HCT116 (cell line): Measurements from ENCODE around the gene BCR. TPM values are rescaled to one million over a fixed set of nuclear protein-coding genes. Genes with fewer than 3 reads are reported as not detected.

ENCODE experiments used
- ATAC-seq: fragments of 200-7000 bp; cut with Tn5 transposase; 2 replicates; pipeline ENCODE4 v1.9.1; 2020; ENCODE audit warnings: mild to moderate bottlenecking, moderate library complexity
- BruUV-seq: library from RNA; stranded (reverse); fragments of 400-500 nt; replicated peaks from 2 replicates; lab custom pipeline; 2021; lab: Mats Ljungman, UMichigan
- CTCF ChIA-PET: fragments of 300-600 bp; sonication (Branson Sonifier 250); formaldehyde crosslinking; loops from one replicate; lab custom pipeline; 2021; ENCODE audit warnings: antibody characterized with exemption; lab: Charles Lee
- POLR2A ChIA-PET: fragments of 300-600, 350-600 bp; sonication (Branson Sonifier 250); formaldehyde crosslinking; loops from one replicate; lab custom pipeline; 2021; ENCODE audit warnings: antibody characterized with exemption; lab: Charles Lee
- RAD21 ChIA-PET, 2 experiments: fragments of 300-600 bp; sonication (Branson Sonifier 250); formaldehyde crosslinking; loops; one replicate each; lab custom pipeline; 2023; ENCODE audit warnings: low total read pairs in 2 of 2; ENCODE audit not compliant: uncharacterized antibody in 2 of 2, unreplicated experiment in 2 of 2, low non-redundant PET in 1 of 2; lab: Charles Lee
- DNase-seq: peaks from one replicate; pipeline ENCODE4 v3.0.0-alpha.2; 2010; ENCODE audit warnings: low read depth, low spot score
- H2AFZ ChIP-seq: fragments of 200-600 bp; shearing (Covaris generic), sonication (generic); 2 replicates; pipeline ENCODE4 v1.6.1; 2017; ENCODE audit warnings: low read depth, mixed run types, mixed read lengths, antibody characterized with exemption, low read length; ENCODE audit not compliant: poor library complexity, severe bottlenecking
- H3K27ac ChIP-seq: 2 replicates; pipeline ENCODE4 v1.5.1; 2012; ENCODE audit warnings: low read depth, low read length
- H3K27me3 ChIP-seq: fragments of 200-600 bp; sonication (generic); 2 replicates; pipeline ENCODE4 v1.6.1; 2016; ENCODE audit warnings: mixed run types, low read length, mixed read lengths; ENCODE audit not compliant: insufficient read depth
- H3K36me3 ChIP-seq, 2 experiments: fragments of 200-500 bp in 1 of 2; fragments of 200-600 bp in 1 of 2; sonication (Bioruptor generic) in 1 of 2; sonication (generic) in 1 of 2; 2 replicates each; pipeline versions ENCODE4 v1.5.1 to v1.6.1; 2014 to 2016; ENCODE audit warnings: low read length in 2 of 2, inconsistent platforms in 1 of 2, mixed read lengths in 1 of 2, mixed run types in 1 of 2; ENCODE audit not compliant: insufficient read depth in 2 of 2, control insufficient read depth in 1 of 2
- H3K4me1 ChIP-seq, 2 experiments: fragments of 200-600 bp in 1 of 2; sonication (generic) in 1 of 2; 2 replicates each; pipeline versions ENCODE4 v1.5.1 to v1.6.1; 2012 to 2017; ENCODE audit warnings: low read length in 2 of 2, inconsistent platforms in 1 of 2, mild to moderate bottlenecking in 1 of 2, mixed read lengths in 1 of 2, mixed run types in 1 of 2, moderate library complexity in 1 of 2; ENCODE audit not compliant: insufficient read depth in 2 of 2, control insufficient read depth in 1 of 2
- H3K4me2 ChIP-seq: fragments of 200-600 bp; sonication (generic); 2 replicates; pipeline ENCODE4 v1.6.1; 2017; ENCODE audit warnings: mixed run types, low read length, mixed read lengths
- H3K4me3 ChIP-seq, 2 experiments: fragments of 200-600 bp in 1 of 2; sonication (generic) in 1 of 2; replicated peaks in 1 of 2; 2 replicates each; pipeline ENCODE4 v1.5.1; 2011 to 2016; ENCODE audit warnings: low read length in 2 of 2, control low read depth in 1 of 2, low read depth in 1 of 2, mild to moderate bottlenecking in 1 of 2, mixed read lengths in 1 of 2, mixed run types in 1 of 2
- H3K79me2 ChIP-seq: fragments of 200-600 bp; sonication (generic); 2 replicates; pipeline ENCODE4 v1.6.1; 2017; ENCODE audit warnings: mild to moderate bottlenecking, mixed run types, low read length, moderate library complexity, mixed read lengths; ENCODE audit not compliant: insufficient read depth
- H3K9ac ChIP-seq: fragments of 200-600 bp; sonication (generic); 2 replicates; pipeline ENCODE4 v1.6.1; 2016; ENCODE audit warnings: low read length, mixed read lengths
- H3K9me2 ChIP-seq: fragments of 200-600 bp; sonication (generic), shearing (Covaris generic); 2 replicates; pipeline ENCODE4 v1.6.1; 2017; ENCODE audit warnings: mixed run types, mild to moderate bottlenecking, moderate library complexity; ENCODE audit not compliant: insufficient read depth
- H3K9me3 ChIP-seq, 2 experiments: fragments of 200-500 bp in 1 of 2; fragments of 200-600 bp in 1 of 2; sonication (Bioruptor generic) in 1 of 2; sonication (generic) in 1 of 2; 2 replicates each; pipeline ENCODE4 v1.6.1; 2014 to 2017; ENCODE audit warnings: low read length in 2 of 2, mixed read lengths in 2 of 2, inconsistent platforms in 1 of 2, low read depth in 1 of 2, mild to moderate bottlenecking in 1 of 2, mixed run types in 1 of 2, moderate library complexity in 1 of 2; ENCODE audit not compliant: control insufficient read depth in 1 of 2, insufficient read depth in 1 of 2
- H4K20me1 ChIP-seq: fragments of 200-600 bp; sonication (generic), shearing (Covaris generic); 2 replicates; pipeline ENCODE4 v1.6.1; 2017; ENCODE audit warnings: mixed run types, mild to moderate bottlenecking, moderate library complexity; ENCODE audit not compliant: insufficient read depth
- CBX3 ChIP-seq: IDR thresholded peaks from 2 replicates; pipeline ENCODE4 v1.6.1; 2012; ENCODE audit warnings: low read depth
- ELF1 ChIP-seq: IDR thresholded peaks from 2 replicates; pipeline ENCODE4 v1.6.1; 2012; ENCODE audit warnings: low read depth, borderline replicate concordance
- EZH2 ChIP-seq: fragments of 200-600 bp; sonication (generic); IDR thresholded peaks from 2 replicates; pipeline ENCODE4 v1.6.1; 2017; ENCODE audit warnings: antibody characterized with exemption, mixed run types
- FOSL1 ChIP-seq: IDR thresholded peaks from 2 replicates; pipeline ENCODE4 v1.6.1; 2012; ENCODE audit warnings: low read depth
- JUND ChIP-seq: IDR thresholded peaks from 2 replicates; pipeline ENCODE4 v1.6.1; 2012
- RAD21 ChIP-seq: IDR thresholded peaks from 2 replicates; pipeline ENCODE4 v1.6.1; 2012; ENCODE audit warnings: low read depth, mild to moderate bottlenecking
- SP1 ChIP-seq: IDR thresholded peaks from 2 replicates; pipeline ENCODE4 v1.6.1; 2012; ENCODE audit warnings: low read depth
- YY1 ChIP-seq: IDR thresholded peaks from 2 replicates; pipeline ENCODE4 v1.6.1; 2011; ENCODE audit warnings: low read length, low read depth, moderate library complexity, mild to moderate bottlenecking; ENCODE audit not compliant: insufficient replicate concordance; ENCODE audit errors: extremely low read depth
- ZFX ChIP-seq: fragments of 450-650 bp; IDR thresholded peaks from 2 replicates; pipeline ENCODE4 v1.6.1; 2017
- ZNF274 ChIP-seq: fragments of 200-500 bp; sonication (Bioruptor generic); IDR thresholded peaks from 2 replicates; pipeline ENCODE4 v1.6.1; 2014; ENCODE audit warnings: mild to moderate bottlenecking, low read depth, low read length, inconsistent platforms
- intact Hi-C: fragments of 100-400 bp; cut with micrococcal nuclease; formaldehyde crosslinking; loops from 2 replicates; pipeline ENCODE4 v1.10.0; 2022
- total RNA-seq: library from RNA; stranded (reverse); gene quantifications from one replicate; pipeline ENCODE4 v1.2.1, GENCODE V29; 2021; ENCODE audit not compliant: unreplicated experiment
- TF ChIP-seq, protein P1 (sequence below): IDR thresholded peaks from 2 replicates; pipeline ENCODE4 v1.6.1; 2012; ENCODE audit warnings: low read depth

Gene BCR
- total RNA-seq, 1 experiment from 2014 or later = 39.7 TPM

DNA sequence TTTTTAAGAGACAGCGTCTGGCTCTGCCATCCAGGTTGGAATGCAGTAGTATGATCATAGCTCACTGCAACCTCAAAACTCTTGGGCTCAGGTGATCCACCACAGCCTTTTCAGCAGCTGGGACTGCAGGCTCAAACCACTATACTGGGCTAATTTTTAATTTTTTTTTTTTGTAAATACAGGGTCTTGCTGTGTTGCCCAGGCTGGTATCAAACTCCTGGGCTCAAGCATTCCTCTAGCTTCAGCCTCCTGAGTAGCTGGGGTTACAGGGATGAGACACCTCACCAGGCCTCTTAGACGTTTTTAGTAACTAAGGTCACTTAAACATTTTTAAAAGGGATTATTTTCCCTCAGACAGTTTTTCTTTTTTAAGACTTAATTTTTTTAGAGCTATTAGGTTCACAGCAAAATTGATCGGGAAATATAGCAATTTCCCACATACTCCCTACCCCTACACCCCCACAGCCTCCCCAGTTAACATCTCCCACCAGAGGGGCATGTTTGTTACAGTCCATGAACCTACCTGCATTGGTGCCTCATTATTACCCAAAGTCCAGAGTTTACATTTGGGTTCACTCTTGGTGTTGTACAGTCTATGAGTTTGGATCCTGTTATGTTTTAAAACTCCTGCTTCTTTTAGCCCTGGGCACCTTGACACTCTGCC, 3.9 kb downstream of the BCR start:
- Histone ChIP-seq H3K9me2 (no peaks in the 10 kb centered on the region), H3K27ac (no peak overlapping the region), H3K4me3 (no peak overlapping the region), H3K9ac (no peak overlapping the region), H3K27me3 (no peaks in the 10 kb centered on the region), H2AFZ (no peak overlapping the region), H3K4me2 (no peak overlapping the region), H3K9me3 (no peaks in the 10 kb centered on the region), H3K79me2 (peaks cover 80% of the 10 kb centered on the region), H3K4me1 (peaks cover 31 to 40% of the 10 kb centered on the region in 2 experiments), H3K36me3 (peaks cover 0 to 21% of the 10 kb centered on the region in 2 experiments; a peak in 3 of 4 replicates), H4K20me1 (peaks cover 10% of the 10 kb centered on the region; the same call in 1 of the 2 replicates)
- RAD21 ChIA-PET = no interaction called here
- DNase-seq = no peak
- POLR2A ChIA-PET = no interaction called here
- no TSS peak for BruUV-seq
- ATAC-seq = no peak
- intact Hi-C loops = no loop called here
- TF ChIP-seq YY1 (no peak), RAD21 (no peak), EZH2 (no peak), FOSL1 (no peak), JUND (no peak), SP1 (no peak), CBX3 (no peak), ZFX (no peak), ZNF274 (no peak), ELF1 (no peak)
- TF ChIP-seq, protein P1, sequence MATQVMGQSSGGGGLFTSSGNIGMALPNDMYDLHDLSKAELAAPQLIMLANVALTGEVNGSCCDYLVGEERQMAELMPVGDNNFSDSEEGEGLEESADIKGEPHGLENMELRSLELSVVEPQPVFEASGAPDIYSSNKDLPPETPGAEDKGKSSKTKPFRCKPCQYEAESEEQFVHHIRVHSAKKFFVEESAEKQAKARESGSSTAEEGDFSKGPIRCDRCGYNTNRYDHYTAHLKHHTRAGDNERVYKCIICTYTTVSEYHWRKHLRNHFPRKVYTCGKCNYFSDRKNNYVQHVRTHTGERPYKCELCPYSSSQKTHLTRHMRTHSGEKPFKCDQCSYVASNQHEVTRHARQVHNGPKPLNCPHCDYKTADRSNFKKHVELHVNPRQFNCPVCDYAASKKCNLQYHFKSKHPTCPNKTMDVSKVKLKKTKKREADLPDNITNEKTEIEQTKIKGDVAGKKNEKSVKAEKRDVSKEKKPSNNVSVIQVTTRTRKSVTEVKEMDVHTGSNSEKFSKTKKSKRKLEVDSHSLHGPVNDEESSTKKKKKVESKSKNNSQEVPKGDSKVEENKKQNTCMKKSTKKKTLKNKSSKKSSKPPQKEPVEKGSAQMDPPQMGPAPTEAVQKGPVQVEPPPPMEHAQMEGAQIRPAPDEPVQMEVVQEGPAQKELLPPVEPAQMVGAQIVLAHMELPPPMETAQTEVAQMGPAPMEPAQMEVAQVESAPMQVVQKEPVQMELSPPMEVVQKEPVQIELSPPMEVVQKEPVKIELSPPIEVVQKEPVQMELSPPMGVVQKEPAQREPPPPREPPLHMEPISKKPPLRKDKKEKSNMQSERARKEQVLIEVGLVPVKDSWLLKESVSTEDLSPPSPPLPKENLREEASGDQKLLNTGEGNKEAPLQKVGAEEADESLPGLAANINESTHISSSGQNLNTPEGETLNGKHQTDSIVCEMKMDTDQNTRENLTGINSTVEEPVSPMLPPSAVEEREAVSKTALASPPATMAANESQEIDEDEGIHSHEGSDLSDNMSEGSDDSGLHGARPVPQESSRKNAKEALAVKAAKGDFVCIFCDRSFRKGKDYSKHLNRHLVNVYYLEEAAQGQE = no peak
- CTCF ChIA-PET = interaction anchor here (1.8 kb wide), 1 partner anchor 98 kb away, joined by 7 read pairs; no protein-coding TSS in a partner anchor
